HG03196 (cell line): Measurements from ENCODE around the gene PTPRG.

Source experiments
- ATAC-seq: cut with Tn5 transposase; IDR thresholded peaks from one replicate; pipeline ENCODE4 v1.9.1; 2021; ENCODE audit not compliant: unreplicated experiment

Gene PTPRG

DNA sequence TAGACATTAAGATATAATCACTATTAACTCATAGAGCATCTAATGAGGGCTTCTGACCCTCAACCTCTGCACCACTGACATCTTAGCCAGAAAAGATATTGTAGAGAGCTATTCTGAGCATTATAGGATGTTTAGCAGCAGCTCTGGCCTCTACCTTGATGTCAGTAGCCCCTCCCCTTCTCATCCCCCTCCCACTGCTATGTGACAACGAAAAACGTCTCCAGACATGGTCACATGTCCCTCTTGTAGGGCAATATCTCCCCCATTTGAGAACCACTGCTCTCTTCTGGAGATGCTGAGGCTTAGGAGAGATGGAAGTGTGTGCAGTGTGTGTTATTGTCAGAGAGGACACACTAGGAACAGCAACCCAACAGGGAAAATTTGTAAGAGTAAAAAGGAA, 569.7 kb downstream of the PTPRG start:
- no peak for ATAC-seq

DNA sequence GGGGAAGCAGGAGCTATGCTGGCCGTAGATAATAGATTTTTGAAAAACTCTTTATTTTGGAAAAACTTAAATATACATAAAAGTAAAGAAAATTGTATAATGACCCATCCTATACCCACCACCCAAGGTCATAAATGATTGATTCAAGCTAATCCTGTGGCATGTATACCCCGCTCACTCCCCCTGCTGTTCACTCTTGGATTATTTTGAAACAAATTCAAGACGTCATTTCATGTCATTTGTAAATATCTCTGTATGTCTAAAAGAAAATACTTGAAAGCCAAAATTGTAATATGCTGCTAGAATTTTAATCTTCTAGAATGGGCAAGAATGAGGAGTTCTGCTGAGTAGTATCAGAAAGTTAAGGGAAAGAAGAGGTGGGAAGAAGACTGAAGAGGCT, 570.2 kb downstream of the PTPRG start:
- no peak for ATAC-seq

DNA sequence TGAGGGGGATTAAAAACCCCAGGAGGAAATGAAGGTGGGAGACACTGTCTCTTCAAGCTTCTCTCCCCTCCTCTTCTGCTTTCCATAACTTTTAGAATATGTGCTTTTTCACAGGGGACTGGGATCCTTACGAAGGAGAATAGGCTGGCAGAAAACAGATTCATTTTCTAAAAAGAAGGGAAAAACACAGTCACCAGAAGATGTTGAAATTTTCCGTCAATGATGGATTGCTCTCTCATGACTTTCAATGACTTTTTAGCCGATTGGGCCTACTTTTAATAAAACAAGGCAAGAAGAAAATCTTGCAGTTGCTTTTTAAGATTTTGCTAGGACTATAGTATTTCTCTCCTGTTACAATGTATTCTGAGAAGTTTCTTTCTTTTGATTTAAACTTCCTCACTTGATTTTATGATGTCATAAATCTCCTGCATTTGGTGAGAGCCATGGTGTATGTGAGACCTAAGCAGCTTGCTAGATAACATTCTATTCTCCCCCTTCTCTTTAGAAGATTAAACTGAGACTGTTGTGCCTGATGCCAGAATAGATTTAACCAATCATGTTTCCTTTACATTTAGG, 570.7 kb downstream of the PTPRG start:
- ATAC-seq, result no peak

DNA sequence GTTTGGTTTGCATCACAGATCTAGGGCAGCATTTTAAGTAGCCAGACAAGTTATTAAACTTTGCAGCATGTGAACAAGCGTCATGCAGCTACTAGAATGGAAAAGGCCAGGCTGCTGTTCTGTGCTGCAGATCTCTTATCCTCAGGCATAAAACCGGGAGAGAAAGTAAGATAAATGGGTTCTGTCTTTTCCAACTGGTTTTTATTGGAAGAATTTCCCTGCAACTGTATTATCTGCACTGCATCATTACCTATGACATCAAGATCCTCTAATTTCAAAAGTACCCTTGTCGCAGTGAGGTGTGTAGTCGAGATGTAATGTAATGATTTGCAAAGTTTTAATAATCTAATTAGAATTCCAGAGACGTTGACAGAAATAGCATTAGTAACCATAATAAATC, 571.6 kb downstream of the PTPRG start:
- no peak for ATAC-seq

DNA sequence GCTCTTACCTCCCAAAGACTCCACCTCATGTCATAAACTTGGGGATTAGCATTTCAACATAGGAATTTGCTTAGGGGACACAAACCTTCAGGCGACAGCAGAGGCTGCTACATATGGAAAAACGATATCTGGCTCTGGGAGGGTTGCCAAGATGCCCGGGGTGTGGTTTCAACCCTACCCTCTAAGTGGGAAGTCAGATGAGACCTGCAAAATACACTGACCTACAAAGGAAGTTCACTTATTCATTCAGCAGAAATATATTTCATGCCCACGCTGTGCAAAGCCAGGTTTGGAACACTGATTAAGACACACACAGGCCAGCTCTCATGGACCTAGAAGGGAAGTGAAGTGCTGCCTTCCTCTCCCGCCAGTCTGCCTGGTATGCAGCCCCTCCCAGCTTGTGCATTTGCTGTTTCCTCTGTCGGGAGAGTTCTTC, 572.7 kb downstream of the PTPRG start:
- ATAC-seq, result no peak

DNA sequence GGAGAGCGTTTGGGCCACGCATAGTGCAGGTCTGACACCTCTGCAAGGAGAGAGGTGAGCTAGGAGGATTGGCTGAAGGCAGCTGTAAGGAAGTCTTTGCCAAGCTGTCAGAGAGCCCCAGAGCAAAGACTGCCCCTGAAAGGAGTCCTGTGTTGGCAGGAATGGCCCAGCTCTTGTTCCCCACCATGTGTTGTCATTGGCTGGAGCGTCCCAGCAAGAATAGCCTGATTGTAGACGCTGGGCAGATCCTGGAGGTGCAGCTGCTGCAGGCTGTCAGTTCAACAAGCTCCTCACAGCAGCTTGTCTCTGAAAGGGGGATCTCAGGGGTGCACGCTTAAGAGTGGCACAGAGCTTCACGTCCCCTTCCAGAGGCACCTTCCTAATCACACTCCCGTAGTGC, 574.4 kb downstream of the PTPRG start:
- ATAC-seq, result no peak

DNA sequence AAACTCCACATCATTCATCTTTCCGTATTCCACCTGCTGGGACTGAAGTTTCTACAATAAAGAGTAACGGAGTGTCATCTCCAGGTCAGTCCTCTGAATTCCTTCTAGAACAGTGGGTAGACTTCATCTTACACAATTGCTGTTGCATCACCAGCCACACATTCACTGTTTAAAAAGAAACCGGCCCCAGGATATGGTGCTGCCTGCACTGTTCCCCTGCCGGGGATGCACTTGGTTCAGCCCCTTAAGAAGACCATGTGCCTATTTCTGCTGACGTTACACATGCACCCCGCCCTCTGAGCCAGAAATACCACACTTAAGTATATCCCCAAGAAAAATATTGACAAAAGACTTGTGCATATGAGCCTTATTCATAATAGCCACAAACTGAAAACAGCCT, 578.6 kb downstream of the PTPRG start:
- ATAC-seq, result no peak

DNA sequence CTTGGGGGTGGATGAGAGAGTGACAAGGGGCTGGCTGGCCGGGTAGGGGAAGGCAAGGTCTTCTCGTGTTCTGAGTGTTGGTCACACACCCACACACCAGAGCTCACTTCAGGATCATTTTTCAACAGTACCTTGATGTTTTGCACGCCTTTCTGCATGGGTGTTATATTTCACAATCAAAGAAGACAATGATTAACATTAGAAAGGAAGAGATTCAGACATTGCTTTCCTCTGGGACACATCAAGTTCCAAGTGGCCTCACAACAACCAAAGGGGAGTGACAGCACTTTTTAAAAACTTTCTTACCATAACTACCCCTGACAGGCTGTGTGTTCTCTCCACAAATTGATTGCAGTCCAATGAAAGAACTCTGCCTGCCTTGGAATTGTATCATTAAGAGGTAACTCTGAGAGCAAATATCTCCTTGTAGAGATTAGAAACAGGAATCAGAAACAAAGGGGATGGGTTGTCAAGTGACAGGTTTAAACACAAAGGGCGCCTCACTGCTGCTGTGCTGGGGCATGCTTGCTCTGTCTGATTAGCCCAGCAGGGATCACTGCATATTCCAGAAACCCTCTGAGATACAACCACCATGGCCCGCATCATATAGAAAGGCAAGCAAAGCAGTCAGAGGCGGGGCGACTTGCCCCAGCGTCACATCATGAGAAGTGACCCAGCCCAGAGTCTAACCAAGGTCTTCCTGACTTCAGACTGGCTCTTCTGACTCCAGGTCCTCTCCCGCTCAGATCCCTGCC, 581.1 kb downstream of the PTPRG start:
- ATAC-seq, result no peak

DNA sequence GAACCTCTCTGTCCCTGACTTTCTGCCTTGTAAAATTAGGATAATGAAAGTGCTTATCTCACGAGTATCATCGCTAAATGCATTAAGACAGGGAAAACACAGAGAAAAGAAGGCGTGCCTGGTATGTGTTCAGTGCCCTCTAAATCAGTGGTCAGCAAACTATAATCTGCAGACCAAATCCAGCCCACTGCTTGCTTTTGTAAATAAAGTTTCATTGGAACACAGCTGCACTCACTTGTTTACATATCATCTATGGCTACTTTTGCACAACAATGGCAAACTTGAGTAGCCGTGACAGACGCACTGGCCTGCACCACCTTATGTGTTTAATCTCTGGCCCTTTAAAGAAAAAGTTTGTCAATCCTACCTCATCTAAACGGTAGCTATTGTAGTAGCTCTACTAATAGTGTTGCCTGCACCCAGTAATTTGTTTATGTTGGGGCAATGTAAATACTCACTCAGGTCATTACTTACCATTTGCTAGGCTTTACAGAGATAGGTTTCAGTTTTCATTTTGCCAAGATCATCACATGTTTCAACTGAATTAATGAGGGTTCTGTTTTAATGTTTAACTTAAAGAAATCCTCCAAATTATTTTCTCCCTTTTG, 582.6 kb downstream of the PTPRG start:
- ATAC-seq, result no peak

DNA sequence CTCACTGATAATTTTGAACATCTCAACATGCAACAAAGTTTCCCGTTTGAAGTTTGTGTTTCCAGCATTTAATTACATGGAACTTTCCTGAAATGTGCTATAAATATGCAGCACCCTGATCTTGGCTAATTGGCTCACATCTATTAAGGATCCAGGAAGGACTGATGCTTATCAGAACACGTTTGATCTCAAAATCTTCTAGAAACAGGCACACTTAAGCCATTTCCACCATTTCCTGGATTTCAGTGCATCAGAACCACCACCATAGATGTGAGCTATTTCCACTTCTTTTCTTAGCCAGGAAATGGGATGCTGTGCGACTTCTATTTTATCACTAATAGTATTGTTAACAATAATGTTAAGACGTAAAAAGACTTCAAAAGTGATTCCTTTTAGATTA, 583.1 kb downstream of the PTPRG start:
- ATAC-seq, result no peak

DNA sequence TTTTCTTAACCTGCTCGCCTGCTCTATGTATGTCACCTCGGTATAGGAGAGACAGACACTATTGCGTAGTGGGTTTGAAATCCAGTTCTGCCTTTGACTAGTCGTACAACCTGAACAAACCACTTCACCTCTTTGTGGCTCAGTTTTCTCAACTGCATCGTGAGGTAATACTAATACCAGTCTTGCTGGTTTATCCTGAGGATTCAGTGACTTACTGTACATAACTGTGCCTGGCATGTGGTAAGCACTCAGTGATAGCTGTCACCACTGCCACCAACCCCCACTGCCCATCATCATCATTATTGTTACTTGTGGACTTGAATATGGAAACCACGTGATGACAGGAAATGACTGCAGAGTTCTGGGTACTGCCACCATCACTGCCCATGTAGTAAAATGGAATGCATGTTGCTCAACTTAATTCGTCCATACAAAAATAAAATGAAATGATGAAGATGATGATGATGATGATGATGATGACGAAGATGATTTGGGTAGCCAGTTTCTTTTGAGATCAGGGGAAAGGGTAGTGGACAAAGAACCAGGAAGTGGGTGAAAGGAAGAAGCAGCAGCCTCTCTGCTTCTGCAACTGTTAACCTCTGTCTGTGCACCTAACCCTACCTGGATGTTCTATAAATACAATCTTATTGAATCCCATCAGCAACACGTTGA, 583.9 kb downstream of the PTPRG start:
- no peak for ATAC-seq

DNA sequence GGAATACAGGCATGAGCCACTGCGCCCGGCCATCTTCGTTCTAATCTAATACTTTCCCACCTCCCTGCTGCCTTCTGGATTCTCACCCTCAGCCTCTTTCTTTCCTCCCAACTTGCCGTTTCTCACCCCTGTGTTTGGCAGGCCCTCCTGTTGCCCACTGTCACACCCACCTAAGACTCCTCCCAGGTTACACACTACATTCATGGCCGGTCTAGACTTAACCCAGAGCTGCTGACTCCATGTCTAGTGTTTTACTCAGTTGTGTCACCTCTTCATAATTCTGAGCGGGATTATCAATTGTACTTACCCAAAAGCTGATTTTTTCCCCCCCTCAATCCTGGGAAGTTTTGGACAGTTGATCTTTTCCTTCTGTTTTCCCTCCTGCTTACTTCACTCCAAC, 588.2 kb downstream of the PTPRG start:
- no peak for ATAC-seq

DNA sequence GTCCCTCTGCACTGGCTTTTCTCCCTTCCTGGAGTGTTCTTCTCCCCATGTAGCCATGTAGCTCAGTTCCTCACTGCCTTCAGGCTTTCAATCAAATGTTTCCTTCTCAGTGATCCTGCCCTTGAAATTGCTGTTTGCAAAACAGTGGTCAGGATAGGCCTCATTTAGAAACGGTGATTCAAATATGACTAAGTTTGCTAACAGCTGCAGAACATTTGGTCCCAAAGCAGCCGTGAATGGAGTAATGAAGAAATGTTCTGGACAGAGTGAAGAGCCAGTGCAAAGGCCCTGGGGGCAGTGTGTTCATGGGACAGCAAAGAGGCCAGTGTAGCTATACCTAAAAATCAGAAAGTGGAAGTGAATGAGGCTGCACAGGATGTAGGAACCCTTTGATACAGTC, 588.6 kb downstream of the PTPRG start:
- ATAC-seq, result no peak

DNA sequence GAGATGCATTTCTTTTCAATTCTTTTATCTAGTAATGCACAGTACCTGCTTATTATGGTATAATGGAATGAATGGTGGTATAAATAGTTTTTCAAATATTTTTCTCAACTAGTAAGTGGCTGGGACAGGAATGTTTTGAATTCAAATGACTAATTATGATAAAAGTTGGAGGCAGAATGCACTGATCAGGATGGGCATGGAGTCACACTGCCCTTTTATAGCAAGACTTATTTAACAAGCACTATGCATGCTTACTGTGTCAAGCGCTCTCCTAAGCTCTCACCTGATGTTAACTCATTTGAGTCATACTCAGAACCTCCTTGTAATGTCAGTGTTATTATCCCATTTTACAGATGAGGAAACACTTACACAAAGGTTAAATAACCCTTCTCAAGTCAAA, 590.2 kb downstream of the PTPRG start:
- no peak for ATAC-seq

DNA sequence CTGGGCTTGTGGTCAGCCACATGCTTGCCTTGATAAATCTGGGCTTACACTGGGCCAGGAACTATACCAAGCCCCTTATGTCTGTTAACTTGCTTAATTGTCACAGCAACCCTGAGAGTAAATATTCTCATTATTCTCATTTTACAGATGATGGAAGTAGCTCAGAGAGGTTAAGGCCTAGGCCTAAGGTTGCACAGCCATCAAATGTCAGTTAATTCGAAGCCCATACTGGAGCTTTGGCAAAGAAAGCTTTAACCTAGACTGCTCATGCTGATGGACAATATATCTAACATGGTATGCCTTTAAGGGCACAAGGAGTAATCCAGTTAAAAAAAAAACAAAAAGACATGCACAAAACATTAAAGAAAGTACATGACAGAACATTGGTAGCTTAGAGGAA, 591.9 kb downstream of the PTPRG start:
- ATAC-seq, result no peak

DNA sequence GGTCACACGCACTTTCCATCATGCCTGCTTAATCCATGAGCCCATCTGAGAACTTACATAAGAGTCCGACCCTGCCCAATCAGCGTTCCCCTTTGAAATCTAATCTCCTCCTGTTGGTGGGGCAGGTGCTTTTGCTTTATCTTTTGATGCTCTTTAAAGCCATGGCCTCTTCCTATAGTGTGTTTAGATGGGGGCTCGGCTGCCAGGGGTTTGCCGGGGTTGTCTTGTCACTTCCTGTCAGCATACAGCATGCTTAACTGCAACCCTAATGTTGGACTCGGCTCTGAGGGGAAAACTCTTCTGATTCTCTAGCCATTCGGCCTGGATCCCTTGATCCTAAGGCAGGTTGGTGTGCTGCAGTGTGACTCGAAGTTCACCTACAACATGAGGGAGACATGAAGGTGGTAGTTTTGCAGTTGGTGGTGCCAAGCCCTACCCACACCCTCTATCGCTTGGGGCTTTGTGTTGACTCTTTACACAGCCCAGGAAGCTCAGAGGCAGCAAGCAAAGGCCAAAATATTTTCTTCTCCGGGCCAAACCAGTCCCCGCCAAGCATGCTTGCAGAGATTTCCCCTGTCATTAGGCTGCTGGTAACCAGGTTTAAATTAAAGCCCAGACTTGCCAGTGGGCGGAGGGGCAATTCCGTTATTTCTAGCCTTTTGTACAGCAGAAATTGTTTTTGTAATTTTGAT, 593.2 kb downstream of the PTPRG start:
- ATAC-seq, result no peak

DNA sequence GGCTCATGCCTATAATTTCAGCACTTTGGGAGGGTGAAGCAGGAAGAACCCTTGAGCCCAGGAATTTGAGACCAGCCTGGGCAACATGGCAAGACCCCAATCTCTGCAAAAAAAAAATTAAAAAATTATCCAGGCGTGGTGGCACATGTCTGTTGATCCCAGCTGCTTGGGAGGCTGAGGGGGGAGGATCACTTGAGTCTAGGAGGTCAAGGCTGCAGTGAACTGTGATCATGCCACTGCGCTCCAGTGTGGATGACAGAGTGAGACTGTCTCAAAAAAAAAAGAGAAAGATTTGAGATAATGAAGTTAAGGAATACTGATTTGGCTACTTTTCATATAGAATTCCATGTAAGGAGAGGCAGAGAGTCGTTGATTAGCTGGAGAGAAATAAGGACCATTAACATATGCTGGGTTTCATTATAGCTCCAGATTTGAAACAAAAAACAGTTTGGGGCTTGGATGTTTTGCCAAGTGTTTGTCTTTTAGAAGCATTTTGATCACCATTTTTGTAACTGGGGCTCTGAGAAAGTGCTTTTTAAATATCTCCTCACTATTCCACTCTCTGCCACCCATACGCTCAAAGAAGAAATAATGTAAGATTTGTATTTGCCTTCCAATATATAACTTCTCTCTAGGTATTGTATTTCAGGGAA, 597.8 kb downstream of the PTPRG start:
- ATAC-seq, result no peak

DNA sequence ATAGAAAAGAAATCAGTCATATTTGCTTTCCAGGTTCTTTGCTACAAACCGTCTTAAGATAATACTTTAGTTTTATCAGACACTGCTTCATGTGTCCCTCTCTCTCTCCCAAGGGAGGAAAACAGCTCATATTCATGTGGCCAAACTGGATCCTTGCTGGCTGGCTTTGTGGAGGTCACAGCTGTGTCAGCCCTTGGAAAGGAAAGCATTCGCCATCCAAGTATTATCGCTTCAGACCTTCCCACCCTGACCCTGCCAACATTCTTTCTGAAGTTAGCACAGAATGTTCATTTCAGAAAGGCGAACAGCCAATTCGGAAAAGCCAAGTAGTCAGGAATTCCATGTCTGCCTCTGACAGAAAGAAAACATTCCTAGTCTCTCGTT, 598.3 kb downstream of the PTPRG start:
- ATAC-seq, result no peak

DNA sequence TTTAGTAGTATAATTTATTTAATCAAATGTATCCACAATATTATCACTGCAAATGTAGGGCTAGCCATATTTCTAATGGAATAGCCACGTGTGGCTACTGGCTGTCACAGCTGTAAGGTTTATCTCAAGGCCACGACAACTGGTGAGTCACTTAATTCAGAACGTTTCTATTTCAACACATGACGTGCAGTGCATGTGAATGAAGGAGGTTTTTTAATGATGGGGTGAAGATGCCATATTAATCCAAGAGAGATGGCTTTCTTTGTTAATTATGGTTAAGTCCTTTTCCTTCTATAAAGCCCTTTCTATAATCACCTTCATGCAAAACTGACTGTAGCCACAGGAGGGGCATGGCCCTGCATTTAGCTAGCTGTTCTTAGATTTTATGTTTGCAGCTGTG, 600.0 kb downstream of the PTPRG start:
- no peak for ATAC-seq

DNA sequence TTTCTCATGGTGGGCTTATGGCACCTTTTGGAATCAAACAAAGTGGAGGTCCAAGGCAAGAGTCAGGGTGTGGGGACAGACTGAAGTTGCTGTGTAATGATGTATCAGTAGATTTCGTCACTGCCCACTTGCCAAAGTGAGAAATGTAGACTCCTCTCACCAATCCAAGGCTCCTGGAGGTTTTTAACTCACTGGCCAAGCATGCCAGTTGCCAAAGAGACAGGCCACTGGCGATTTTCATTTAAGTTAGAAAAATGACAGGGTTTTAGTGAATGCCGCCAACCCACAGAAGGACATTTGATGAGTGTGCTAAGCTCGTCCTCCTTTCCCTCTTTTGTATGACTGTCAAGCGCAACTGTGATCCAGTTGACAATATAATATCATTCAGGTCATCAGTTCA, 602.8 kb downstream of the PTPRG start:
- ATAC-seq, result no peak

DNA sequence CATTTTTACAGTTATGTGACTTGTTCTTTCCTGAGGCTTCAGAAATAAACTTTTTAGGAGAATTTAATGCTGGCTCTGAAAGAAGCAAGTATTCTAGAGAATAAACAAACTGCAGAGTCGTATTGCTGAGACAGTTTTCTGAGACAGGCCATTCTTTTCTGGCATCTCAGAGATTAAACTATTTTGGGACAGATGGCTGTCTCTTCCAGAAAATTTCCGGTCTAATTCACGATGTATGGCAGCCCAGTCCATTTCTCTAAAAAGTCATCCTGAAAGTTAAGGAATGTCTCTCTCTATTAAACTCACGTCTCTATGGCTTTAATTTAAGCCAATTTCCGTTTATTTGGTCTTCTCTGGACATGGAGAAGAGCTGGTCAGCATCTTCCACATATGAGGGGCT, 603.4 kb downstream of the PTPRG start:
- ATAC-seq, result no peak
